Mesenchymal stem cell (in vitro differentiated cells and primary cell): ENCODE data around the gene ADGRF3.
A peak's percentile ranks its signal among the peaks of the same experiment; 100 is the strongest.

ENCODE experiments used
- DNase-seq: peaks from one replicate; pipeline ENCODE4 v3.0.0-alpha.2; 2013
- H2AFZ ChIP-seq: one replicate; pipeline ENCODE4 v1.6.1; 2013; ENCODE audit warnings: low read depth, mild to moderate bottlenecking, control low read depth, inconsistent platforms, low read length, moderate library complexity
- H2AK5ac ChIP-seq: 2 replicates; pipeline ENCODE4 v1.6.1; 2013; ENCODE audit warnings: low read length, moderate library complexity, mild to moderate bottlenecking, inconsistent platforms; ENCODE audit not compliant: severe bottlenecking
- H2BK120ac ChIP-seq: one replicate; pipeline ENCODE4 v1.6.1; 2013; ENCODE audit warnings: low read depth, mild to moderate bottlenecking, inconsistent platforms, low read length, moderate library complexity
- H2BK12ac ChIP-seq, 2 experiments: one replicate each; pipeline ENCODE4 v1.6.1; 2013; ENCODE audit warnings: inconsistent platforms in 2 of 2, low read length in 2 of 2, mild to moderate bottlenecking in 2 of 2, moderate library complexity in 2 of 2, control low read depth in 1 of 2
- H2BK15ac ChIP-seq: one replicate; pipeline ENCODE4 v1.6.1; 2013; ENCODE audit warnings: mild to moderate bottlenecking, low read depth, inconsistent platforms; ENCODE audit not compliant: poor library complexity, severe bottlenecking
- H2BK5ac ChIP-seq: 2 replicates; pipeline ENCODE4 v1.6.1; 2013; ENCODE audit warnings: low read depth, mild to moderate bottlenecking, low read length, control low read depth, inconsistent platforms; ENCODE audit not compliant: poor library complexity, severe bottlenecking
- H3K14ac ChIP-seq, 2 experiments: one replicate each; pipeline ENCODE4 v1.6.1; 2013; ENCODE audit warnings: inconsistent platforms in 2 of 2, low read length in 2 of 2, control low read depth in 1 of 2, mild to moderate bottlenecking in 1 of 2, moderate library complexity in 1 of 2
- H3K18ac ChIP-seq, 2 experiments: one replicate each; pipeline ENCODE4 v1.6.1; 2013; ENCODE audit warnings: inconsistent platforms in 2 of 2, low read length in 2 of 2, control low read depth in 1 of 2, low read depth in 1 of 2, mild to moderate bottlenecking in 1 of 2
- H3K23ac ChIP-seq, 2 experiments: one replicate each; pipeline ENCODE4 v1.6.1; 2013; ENCODE audit warnings: inconsistent platforms in 2 of 2, low read length in 2 of 2, mild to moderate bottlenecking in 2 of 2, moderate library complexity in 2 of 2, control low read depth in 1 of 2
- H3K27ac ChIP-seq: 2 replicates; pipeline ENCODE4 v1.5.1; 2013; ENCODE audit warnings: mild to moderate bottlenecking, moderate library complexity, low read length, control low read depth, inconsistent platforms; ENCODE audit not compliant: poor library complexity, severe bottlenecking
- H3K27me3 ChIP-seq, 2 experiments: 2 replicates each; pipeline versions ENCODE4 v1.6.1 to v1.7.0; 2013; ENCODE audit warnings: low read length in 2 of 2, mild to moderate bottlenecking in 2 of 2, moderate library complexity in 2 of 2, control low read depth in 1 of 2, inconsistent platforms in 1 of 2; ENCODE audit not compliant: control insufficient read depth in 1 of 2, insufficient read depth in 1 of 2
- H3K36me3 ChIP-seq, 2 experiments: 2 replicates each; pipeline versions ENCODE4 v1.6.1 to v1.7.0; 2013; ENCODE audit warnings: low read length in 2 of 2, control low read depth in 1 of 2, inconsistent platforms in 1 of 2, low read depth in 1 of 2, mild to moderate bottlenecking in 1 of 2; ENCODE audit not compliant: insufficient read depth in 2 of 2, control insufficient read depth in 1 of 2
- H3K4ac ChIP-seq, 2 experiments: one replicate each; pipeline ENCODE4 v1.6.1; 2013; ENCODE audit warnings: inconsistent platforms in 2 of 2, low read length in 2 of 2, mild to moderate bottlenecking in 2 of 2, moderate library complexity in 2 of 2, control low read depth in 1 of 2, low read depth in 1 of 2
- H3K4me1 ChIP-seq: 2 replicates; pipeline ENCODE4 v1.6.1; 2013; ENCODE audit warnings: low read depth, low read length, control low read depth; ENCODE audit not compliant: control insufficient read depth, insufficient read depth
- H3K4me2 ChIP-seq: 2 replicates; pipeline ENCODE4 v1.6.1; 2013; ENCODE audit warnings: low read length, mild to moderate bottlenecking, inconsistent platforms; ENCODE audit not compliant: poor library complexity, severe bottlenecking
- H3K4me3 ChIP-seq, 2 experiments: 2 replicates each; pipeline versions ENCODE4 v1.5.1 to v1.7.0; 2013; ENCODE audit warnings: low read length in 2 of 2, mild to moderate bottlenecking in 2 of 2, control low read depth in 1 of 2, low read depth in 1 of 2; ENCODE audit not compliant: insufficient read depth in 1 of 2
- H3K79me1 ChIP-seq: replicated peaks from 2 replicates; pipeline ENCODE4 v1.6.1; 2013; ENCODE audit warnings: mild to moderate bottlenecking, control low read depth, low read length, inconsistent platforms; ENCODE audit not compliant: poor library complexity, severe bottlenecking
- H3K9ac ChIP-seq: 2 replicates; pipeline ENCODE4 v1.7.0; 2013; ENCODE audit warnings: mild to moderate bottlenecking, low read length, moderate library complexity
- H3K9me3 ChIP-seq: 2 replicates; pipeline ENCODE4 v1.7.0; 2013; ENCODE audit warnings: mild to moderate bottlenecking, low read length; ENCODE audit not compliant: control insufficient read depth
- H4K8ac ChIP-seq: one replicate; pipeline ENCODE4 v1.6.1; 2013; ENCODE audit warnings: inconsistent platforms, mild to moderate bottlenecking, low read length, moderate library complexity
- H4K91ac ChIP-seq: one replicate; pipeline ENCODE4 v1.6.1; 2013; ENCODE audit warnings: mild to moderate bottlenecking, low read length, inconsistent platforms
- WGBS: methylation state at CpG from one replicate; pipeline ENCODE4 v1.1.7; 2013; ENCODE audit warnings: mixed read lengths; 5-methylcytosine and 5-hydroxymethylcytosine counted together

ADGRF3 gene

GRCh38 chr2:26292646-26293045 lies 53.9 kb downstream of the ADGRF3 start:
- Histone ChIP-seq H2AK5ac (no peak overlapping the region), H3K27ac (no peak overlapping the region), H3K4me2 (no peak overlapping the region), H4K8ac (no peak overlapping the region), H4K91ac (no peak overlapping the region), H2BK5ac (no peak overlapping the region), H3K4ac (no peak overlapping the region), H3K9me3 (no peaks in the 10 kb centered on the region), H2BK12ac (no peak overlapping the region), H3K4me1 (no peaks in the 10 kb centered on the region), H3K36me3 (peaks cover 7 to 19% of the 10 kb centered on the region in 2 experiments), H3K4me3 (no peak overlapping the region), H2AFZ (no peak overlapping the region), H2BK120ac (no peak overlapping the region), H2BK15ac (no peak overlapping the region), H3K18ac (no peak overlapping the region), H3K79me1 (no peaks in the 10 kb centered on the region), H3K14ac (no peak overlapping the region), H3K9ac (peak overlapping the region; percentile 68), H3K23ac (no peak overlapping the region), H3K27me3 (no peaks in the 10 kb centered on the region)
- peak; percentile 37 for DNase-seq
- 76% methylated on average over 6 of the region's 6 CpGs for WGBS

- no peak overlapping the region for H2BK5ac ChIP-seq
- no peak overlapping the region for H3K4me2 ChIP-seq
- H3K79me1 ChIP-seq = no peaks in the 10 kb centered on the region
- no peak overlapping the region for H3K4me3 ChIP-seq
- H3K36me3 ChIP-seq = peaks cover 15 to 41% of the 10 kb centered on the region in 2 experiments
- no peak overlapping the region for H3K4ac ChIP-seq
- H2BK120ac ChIP-seq = no peak overlapping the region
- no peak overlapping the region for H3K18ac ChIP-seq
- H2AFZ ChIP-seq = no peak overlapping the region
- H3K9ac ChIP-seq = no peak overlapping the region
- H3K9me3 ChIP-seq = no peaks in the 10 kb centered on the region
- H2BK15ac ChIP-seq = no peak overlapping the region
- no peak overlapping the region for H2AK5ac ChIP-seq
- no peak overlapping the region for H2BK12ac ChIP-seq
- H4K91ac ChIP-seq = no peak overlapping the region
- H3K4me1 ChIP-seq = no peaks in the 10 kb centered on the region
- DNase-seq = no peak
- no peak overlapping the region for H3K27ac ChIP-seq
- no CpG with 5 or more reads among the region's 1 CpG for WGBS
- no peak overlapping the region for H4K8ac ChIP-seq
- no peaks in the 10 kb centered on the region for H3K27me3 ChIP-seq
- H3K23ac ChIP-seq = no peak overlapping the region
- no peak overlapping the region for H3K14ac ChIP-seq
Measured at GRCh38 chr2:26290001-26290400, 56.6 kb downstream of the ADGRF3 start.

GRCh38 chr2:26285931-26286330 lies 60.7 kb downstream of the ADGRF3 start:
- Histone ChIP-seq H4K8ac (no peak overlapping the region), H3K27ac (no peak overlapping the region), H3K79me1 (no peaks in the 10 kb centered on the region), H2BK12ac (no peak overlapping the region), H2BK5ac (no peak overlapping the region), H2AK5ac (no peak overlapping the region), H3K27me3 (no peaks in the 10 kb centered on the region), H3K4me2 (no peak overlapping the region), H3K14ac (no peak overlapping the region), H2AFZ (no peak overlapping the region), H3K18ac (no peak overlapping the region), H2BK15ac (no peak overlapping the region), H3K4me1 (peaks cover 3% of the 10 kb centered on the region), H3K9ac (no peak overlapping the region), H4K91ac (no peak overlapping the region), H3K23ac (no peak overlapping the region), H2BK120ac (no peak overlapping the region), H3K4me3 (no peak overlapping the region), H3K9me3 (no peaks in the 10 kb centered on the region), H3K4ac (no peak overlapping the region), H3K36me3 (peaks cover 15 to 74% of the 10 kb centered on the region in 2 experiments)
- no peak for DNase-seq
- WGBS = 100% methylated on average over 3 of the region's 3 CpGs

- no peak overlapping the region for H2BK15ac ChIP-seq
- no peak overlapping the region for H2AK5ac ChIP-seq
- H4K8ac ChIP-seq = no peak overlapping the region
- H3K27me3 ChIP-seq = no peaks in the 10 kb centered on the region
- no peak overlapping the region for H3K27ac ChIP-seq
- H3K4me1 ChIP-seq = peaks cover 3% of the 10 kb centered on the region
- no peak overlapping the region for H2BK12ac ChIP-seq
- no peak overlapping the region for H2BK5ac ChIP-seq
- no peaks in the 10 kb centered on the region for H3K9me3 ChIP-seq
- peaks cover 18 to 79% of the 10 kb centered on the region in 2 experiments for H3K36me3 ChIP-seq
- no peaks in the 10 kb centered on the region for H3K79me1 ChIP-seq
- WGBS = 96% methylated on average over 2 of the region's 3 CpGs
- H3K4ac ChIP-seq = no peak overlapping the region
- no peak overlapping the region for H2BK120ac ChIP-seq
- no peak overlapping the region for H3K18ac ChIP-seq
- no peak for DNase-seq
- no peak overlapping the region for H3K4me2 ChIP-seq
- H3K4me3 ChIP-seq = no peak overlapping the region
- no peak overlapping the region for H3K23ac ChIP-seq
- no peak overlapping the region for H2AFZ ChIP-seq
- no peak overlapping the region for H3K9ac ChIP-seq
- no peak overlapping the region for H3K14ac ChIP-seq
- no peak overlapping the region for H4K91ac ChIP-seq
Measured at GRCh38 chr2:26284132-26284531, 62.5 kb downstream of the ADGRF3 start.
